GM23248 (cell line): Measurements from ENCODE around the gene BICRA.

ENCODE experiments used
- EZH2 ChIP-seq: fragments of 200-600 bp; sonication (generic); IDR thresholded peaks from 2 replicates; pipeline ENCODE4 v1.6.1; 2018; ENCODE audit warnings: antibody characterized with exemption, mild to moderate bottlenecking; ENCODE audit not compliant: insufficient read depth, poor library complexity, severe bottlenecking
- EZH2phosphoT487 ChIP-seq: fragments of 200-600 bp; sonication (generic); IDR thresholded peaks from 2 replicates; pipeline ENCODE4 v1.6.1; 2018; ENCODE audit warnings: antibody characterized with exemption, moderate library complexity, mild to moderate bottlenecking, low read depth; ENCODE audit not compliant: insufficient read depth

GRCh38 chr19:47623921-47624391 is 15.0 kb downstream of the BICRA start:
- TF ChIP-seq EZH2phosphoT487: no peak
- TF ChIP-seq EZH2: no peak
